Mesodermal cell (in vitro differentiated cells): ENCODE data around the gene ZNF302.

ENCODE experiments used
- H3K27ac ChIP-seq: 2 replicates; pipeline ENCODE4 v1.7.0; 2013; ENCODE audit warnings: mild to moderate bottlenecking, low read depth, low read length, moderate library complexity; ENCODE audit not compliant: severe bottlenecking
- H3K36me3 ChIP-seq: 2 replicates; pipeline ENCODE4 v1.7.1; 2013; ENCODE audit warnings: mild to moderate bottlenecking, low read length, moderate library complexity; ENCODE audit not compliant: control insufficient read depth, insufficient read depth
- H3K4me1 ChIP-seq: one replicate; pipeline ENCODE4 v1.7.1; 2013; ENCODE audit warnings: mild to moderate bottlenecking, low read length; ENCODE audit not compliant: insufficient read depth, control insufficient read depth, poor library complexity, severe bottlenecking
- H3K4me3 ChIP-seq: 2 replicates; pipeline ENCODE4 v1.7.0; 2013; ENCODE audit warnings: low read length, control low read depth, mild to moderate bottlenecking; ENCODE audit not compliant: insufficient read depth, poor library complexity, severe bottlenecking; ENCODE audit errors: extremely low read depth
- H3K9me3 ChIP-seq: 2 replicates; pipeline ENCODE4 v1.7.1; 2013; ENCODE audit warnings: mild to moderate bottlenecking, low read length, moderate library complexity; ENCODE audit not compliant: control insufficient read depth
- WGBS, 2 experiments: methylation state at CpG; one replicate each; pipeline ENCODE4 v1.1.5; 2013; ENCODE audit warnings: missing lambda C conversion rate in 2 of 2; ENCODE audit not compliant: insufficient coverage in 2 of 2; 5-methylcytosine and 5-hydroxymethylcytosine counted together

The ZNF302 gene

GRCh38 chr19:34731964-34732363, 54.5 kb downstream of the ZNF302 start:
- Histone ChIP-seq H3K36me3 (peaks cover 10% of the 10 kb centered on the region), H3K9me3 (no peaks in the 10 kb centered on the region), H3K4me3 (no peak overlapping the region), H3K27ac (no peak overlapping the region), H3K4me1 (peaks cover 3% of the 10 kb centered on the region)
- 55 to 59% methylated on average over 3 to 5 of the region's 7 CpGs for WGBS, 2 experiments

DNA sequence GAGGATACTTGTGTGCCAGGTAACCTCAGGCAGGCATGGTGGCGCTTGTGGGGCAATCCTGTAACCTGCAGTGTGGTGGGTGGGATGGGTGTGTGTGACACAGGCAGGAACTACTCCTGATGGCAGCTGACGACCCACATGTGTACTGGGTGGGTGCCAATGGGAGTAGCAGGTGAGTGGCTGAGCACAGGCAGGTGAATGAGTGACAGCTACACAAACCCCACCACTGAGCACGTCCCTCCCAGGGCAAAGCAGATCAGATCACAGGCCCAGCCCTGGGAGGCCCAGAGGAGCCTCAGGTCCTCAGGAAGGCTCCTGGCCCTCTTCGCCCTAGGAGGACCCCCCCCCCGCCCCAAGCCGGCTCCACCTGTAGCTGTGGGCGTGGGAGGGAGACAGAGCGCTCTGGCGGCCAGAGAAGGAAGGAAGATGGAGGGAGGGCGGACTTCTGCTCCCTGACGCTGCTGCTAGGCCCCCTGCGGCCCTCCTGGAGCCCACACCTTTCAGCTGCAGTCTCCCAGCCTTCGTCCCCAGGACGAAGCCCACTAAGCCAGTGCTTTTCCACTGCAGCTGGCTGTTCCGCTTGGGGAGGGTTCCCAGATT, 55.2 kb downstream of the ZNF302 start:
- H3K27ac ChIP-seq: no peak overlapping the region
- peaks cover 13% of the 10 kb centered on the region for H3K36me3 ChIP-seq
- WGBS, 2 experiments: 65 to 78% methylated on average over 7 of the region's 15 CpGs
- H3K4me1 ChIP-seq: peaks cover 3% of the 10 kb centered on the region
- peak overlapping the region; percentile 64 for H3K4me3 ChIP-seq
- H3K9me3 ChIP-seq: no peaks in the 10 kb centered on the region

GRCh38 chr19:34733266-34733745, 55.8 kb downstream of the ZNF302 start:
- Histone ChIP-seq H3K4me1 (peaks cover 3% of the 10 kb centered on the region), H3K36me3 (peaks cover 19% of the 10 kb centered on the region), H3K9me3 (no peaks in the 10 kb centered on the region), H3K27ac (peak overlapping the region; percentile 98), H3K4me3 (peak overlapping the region; percentile 64)
- WGBS, 2 experiments: 1 to 9% methylated on average over 9 to 12 of the region's 13 CpGs

DNA sequence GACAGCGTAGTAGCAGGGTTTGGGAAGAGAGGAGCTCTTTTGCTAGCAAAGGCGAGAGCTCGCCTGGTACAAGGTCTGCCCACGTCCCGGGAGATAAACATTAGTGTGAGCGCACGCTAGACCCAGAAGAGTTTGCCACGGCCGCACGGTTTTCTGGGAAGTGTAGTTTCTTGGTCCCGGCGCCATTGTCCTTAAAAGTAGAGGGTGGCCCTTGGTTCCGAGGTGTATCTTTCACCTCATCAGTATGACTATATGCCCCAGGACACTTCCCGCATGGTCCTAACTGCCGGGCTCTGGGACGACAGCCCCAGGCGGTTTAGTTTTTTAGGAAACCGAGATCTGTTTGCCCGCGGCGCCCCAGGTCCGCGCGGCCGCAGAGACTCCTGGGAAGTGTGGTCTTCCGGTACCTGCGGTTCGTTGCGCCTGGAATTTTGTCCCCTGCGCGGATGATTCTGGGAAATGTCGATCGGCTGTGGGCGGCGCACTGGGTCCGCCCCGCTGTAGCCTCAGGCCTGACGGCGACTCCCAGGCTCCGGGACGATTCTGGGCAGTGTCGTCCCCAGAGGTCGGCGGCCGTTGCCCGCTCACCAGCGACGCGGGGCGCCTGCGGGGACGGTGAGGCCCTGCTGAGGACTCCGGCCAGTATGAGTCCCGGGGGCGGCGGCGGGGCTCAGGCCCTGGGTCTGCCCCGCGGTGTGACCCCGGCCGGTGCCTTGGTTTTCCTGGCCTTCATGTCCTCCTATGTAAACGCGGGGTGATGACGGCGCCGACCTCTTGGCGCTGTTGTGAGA, 56.5 kb downstream of the ZNF302 start, which contains the start of gene ZNF181:
ZNF181 (plus strand) TSS at position 498 of the 791 bp plus-strand sequence. CDS start 795 bp downstream, outside the sequence.
- H3K27ac ChIP-seq: peak within 1 kb of the TSS; percentile 98
- H3K4me1 ChIP-seq: peaks cover 3% of the 10 kb centered on the region
- H3K36me3 ChIP-seq: peaks cover 25% of the 10 kb centered on the region
- H3K4me3 ChIP-seq: peak within 1 kb of the TSS; percentile 64
- WGBS, 2 experiments: 1% methylated on average over 52 to 67 of the region's 67 CpGs
- H3K9me3 ChIP-seq: no peaks in the 10 kb centered on the region

GRCh38 chr19:34734537-34735103, 57.1 kb downstream of the ZNF302 start:
- peak overlapping the region; percentile 98 for H3K27ac ChIP-seq
- no peaks in the 10 kb centered on the region for H3K9me3 ChIP-seq
- WGBS, 2 experiments: 33 to 42% methylated on average over 8 to 16 of the region's 16 CpGs
- peaks cover 3% of the 10 kb centered on the region for H3K4me1 ChIP-seq
- peak overlapping the region; percentile 64 for H3K4me3 ChIP-seq
- H3K36me3 ChIP-seq: peaks cover 31% of the 10 kb centered on the region
